AG20443 (cell line): ENCODE measurements around the gene MEGF11.
A peak's percentile ranks its signal among the peaks of the same experiment; 100 is the strongest.
"Not testable (repeated sequence)": the region's sequence is repeated elsewhere in the genome, so short reads cannot be mapped to it uniquely, and the experiment has no call there.

Source experiments
- DNase-seq: peaks from one replicate; pipeline ENCODE4 v3.0.0; 2012; ENCODE audit warnings: low spot score, mixed read lengths

MEGF11 gene

GRCh38 chr15:66275352-66275751, 21.8 kb upstream of the MEGF11 start:
- DNase-seq, result no peak

GRCh38 chr15:66270932-66271331, 17.4 kb upstream of the MEGF11 start:
- DNase-seq, result no peak

GRCh38 chr15:66269326-66270090, 16.0 kb upstream of the MEGF11 start:
- DNase-seq, result peak; percentile 61

- DNase-seq, result no peak
These were observed 11.4 kb upstream of the MEGF11 start for GRCh38 chr15:66264859-66265513.

GRCh38 chr15:66262837-66263236, 9.3 kb upstream of the MEGF11 start:
- not testable (repeated sequence) for DNase-seq

- DNase-seq, result no peak
These were observed 7.5 kb upstream of the MEGF11 start for GRCh38 chr15:66261056-66261455.

- DNase-seq, result no peak
These were observed 3.1 kb upstream of the MEGF11 start for GRCh38 chr15:66256692-66257091.

- DNase-seq, result no peak
These were observed 1.6 kb upstream of the MEGF11 start for GRCh38 chr15:66254951-66255676.

GRCh38 chr15:66254089-66254950, 770 bp upstream of the MEGF11 start:
- DNase-seq, result no peak

- peak; percentile 42 for DNase-seq
These were observed 699 bp downstream of the MEGF11 start for GRCh38 chr15:66252685-66253417.

- peak; percentile 89 for DNase-seq
These were observed 1.5 kb downstream of the MEGF11 start for GRCh38 chr15:66251790-66252684.

GRCh38 chr15:66251065-66251789, 2.3 kb downstream of the MEGF11 start:
- DNase-seq, result no peak

GRCh38 chr15:66249605-66250174, 3.9 kb downstream of the MEGF11 start:
- no peak for DNase-seq

GRCh38 chr15:66246937-66247336, 6.6 kb downstream of the MEGF11 start:
- DNase-seq, result no peak

- not testable (repeated sequence) for DNase-seq
These were observed 7.7 kb downstream of the MEGF11 start for GRCh38 chr15:66245832-66246231.

GRCh38 chr15:66241908-66242285, 11.7 kb downstream of the MEGF11 start:
- no peak for DNase-seq

GRCh38 chr15:66241087-66241907, 12.3 kb downstream of the MEGF11 start:
- DNase-seq, result no peak

GRCh38 chr15:66240240-66240794, 13.2 kb downstream of the MEGF11 start:
- no peak for DNase-seq
